ENCODE results near the gene RNF144B.

The RNF144B gene

GRCh38 chr6:18412644-18413043, 25.5 kb downstream of the RNF144B start:
- no peaks in the 10 kb centered on the region for H3K4me1 ChIP-seq (ENCODE audit: insufficient read depth, low read length)
- no peaks in the 10 kb centered on the region for H3K36me3 ChIP-seq (ENCODE audit: insufficient read depth, low read depth, low read length)
- no peaks in the 10 kb centered on the region for H3K9me3 ChIP-seq (ENCODE audit: insufficient read depth, low read depth, low read length)
- no peaks in the 10 kb centered on the region for H3K27me3 ChIP-seq (ENCODE audit: insufficient read depth, low read length)
- no peak overlapping the region for H3K4me3 ChIP-seq (ENCODE audit: low read length)
- H3K27ac ChIP-seq (ENCODE audit: low read length): no peak overlapping the region
- H3K9ac ChIP-seq (ENCODE audit: low read depth, low read length): no peak overlapping the region

GRCh38 chr6:18413381-18413780, 26.2 kb downstream of the RNF144B start:
- no peaks in the 10 kb centered on the region for H3K9me3 ChIP-seq (ENCODE audit: insufficient read depth, low read depth, low read length)
- no peak overlapping the region for H3K27ac ChIP-seq (ENCODE audit: low read length)
- H3K4me3 ChIP-seq (ENCODE audit: low read length): no peak overlapping the region
- no peaks in the 10 kb centered on the region for H3K4me1 ChIP-seq (ENCODE audit: insufficient read depth, low read length)
- no peaks in the 10 kb centered on the region for H3K27me3 ChIP-seq (ENCODE audit: insufficient read depth, low read length)
- H3K9ac ChIP-seq (ENCODE audit: low read depth, low read length): no peak overlapping the region
- no peaks in the 10 kb centered on the region for H3K36me3 ChIP-seq (ENCODE audit: insufficient read depth, low read depth, low read length)

GRCh38 chr6:18414116-18414515, 27.0 kb downstream of the RNF144B start:
- Histone ChIP-seq H3K36me3 (ENCODE audit: insufficient read depth, low read depth, low read length) (no peaks in the 10 kb centered on the region), H3K9ac (ENCODE audit: low read depth, low read length) (no peak overlapping the region), H3K27ac (ENCODE audit: low read length) (no peak overlapping the region), H3K27me3 (ENCODE audit: insufficient read depth, low read length) (no peaks in the 10 kb centered on the region), H3K4me1 (ENCODE audit: insufficient read depth, low read length) (no peaks in the 10 kb centered on the region), H3K4me3 (ENCODE audit: low read length) (no peak overlapping the region), H3K9me3 (ENCODE audit: insufficient read depth, low read depth, low read length) (no peaks in the 10 kb centered on the region)

- H3K36me3 ChIP-seq (ENCODE audit: insufficient read depth, low read depth, low read length): no peaks in the 10 kb centered on the region
- H3K4me1 ChIP-seq (ENCODE audit: insufficient read depth, low read length): no peaks in the 10 kb centered on the region
Measured at GRCh38 chr6:18415207-18415606, 28.1 kb downstream of the RNF144B start.

GRCh38 chr6:18415671-18416340, 28.7 kb downstream of the RNF144B start:
- Histone ChIP-seq H3K36me3 (ENCODE audit: insufficient read depth, low read depth, low read length) (no peaks in the 10 kb centered on the region), H3K4me3 (ENCODE audit: low read length) (no peak overlapping the region), H3K9me3 (ENCODE audit: insufficient read depth, low read depth, low read length) (no peaks in the 10 kb centered on the region)

More at GRCh38 chr6:18415207-18415606, 28.1 kb downstream of the RNF144B start:
- H3K4me3 ChIP-seq (ENCODE audit: low read length): no peak overlapping the region
- no peaks in the 10 kb centered on the region for H3K9me3 ChIP-seq (ENCODE audit: insufficient read depth, low read depth, low read length)
- no peak overlapping the region for H3K9ac ChIP-seq (ENCODE audit: low read depth, low read length)
- no peaks in the 10 kb centered on the region for H3K27me3 ChIP-seq (ENCODE audit: insufficient read depth, low read length)
- no peak overlapping the region for H3K27ac ChIP-seq (ENCODE audit: low read length)

GRCh38 chr6:18416341-18416679, 29.2 kb downstream of the RNF144B start:
- Histone ChIP-seq H3K4me1 (ENCODE audit: insufficient read depth, low read length) (no peaks in the 10 kb centered on the region), H3K36me3 (ENCODE audit: insufficient read depth, low read depth, low read length) (no peaks in the 10 kb centered on the region)

More at GRCh38 chr6:18415671-18416340, 28.7 kb downstream of the RNF144B start:
- H3K27ac ChIP-seq (ENCODE audit: low read length): no peak overlapping the region
- no peak overlapping the region for H3K9ac ChIP-seq (ENCODE audit: low read depth, low read length)
- H3K27me3 ChIP-seq (ENCODE audit: insufficient read depth, low read length): no peaks in the 10 kb centered on the region
- no peaks in the 10 kb centered on the region for H3K4me1 ChIP-seq (ENCODE audit: insufficient read depth, low read length)

GRCh38 chr6:18420328-18420727, 33.2 kb downstream of the RNF144B start:
- no peaks in the 10 kb centered on the region for H3K36me3 ChIP-seq (ENCODE audit: insufficient read depth, low read depth, low read length)

More at GRCh38 chr6:18416341-18416679, 29.2 kb downstream of the RNF144B start:
- H3K4me3 ChIP-seq (ENCODE audit: low read length): no peak overlapping the region
- no peak overlapping the region for H3K9ac ChIP-seq (ENCODE audit: low read depth, low read length)
- no peaks in the 10 kb centered on the region for H3K27me3 ChIP-seq (ENCODE audit: insufficient read depth, low read length)
- H3K9me3 ChIP-seq (ENCODE audit: insufficient read depth, low read depth, low read length): no peaks in the 10 kb centered on the region
- H3K27ac ChIP-seq (ENCODE audit: low read length): no peak overlapping the region

GRCh38 chr6:18422136-18422535, 35.0 kb downstream of the RNF144B start:
- H3K36me3 ChIP-seq (ENCODE audit: insufficient read depth, low read depth, low read length): no peaks in the 10 kb centered on the region

More at GRCh38 chr6:18420328-18420727, 33.2 kb downstream of the RNF144B start:
- H3K27ac ChIP-seq (ENCODE audit: low read length): no peak overlapping the region
- peaks cover 4% of the 10 kb centered on the region; the same call in 1 of the 2 replicates for H3K4me1 ChIP-seq (ENCODE audit: insufficient read depth, low read length)
- no peak overlapping the region for H3K9ac ChIP-seq (ENCODE audit: low read depth, low read length)
- H3K4me3 ChIP-seq (ENCODE audit: low read length): no peak overlapping the region
- no peaks in the 10 kb centered on the region for H3K9me3 ChIP-seq (ENCODE audit: insufficient read depth, low read depth, low read length)
- no peaks in the 10 kb centered on the region for H3K27me3 ChIP-seq (ENCODE audit: insufficient read depth, low read length)

GRCh38 chr6:18423426-18423825, 36.3 kb downstream of the RNF144B start:
- Histone ChIP-seq H3K9ac (ENCODE audit: low read depth, low read length) (no peak overlapping the region), H3K4me3 (ENCODE audit: low read length) (no peak overlapping the region), H3K4me1 (ENCODE audit: insufficient read depth, low read length) (peaks cover 4% of the 10 kb centered on the region; the same call in 1 of the 2 replicates), H3K9me3 (ENCODE audit: insufficient read depth, low read depth, low read length) (no peaks in the 10 kb centered on the region), H3K36me3 (ENCODE audit: insufficient read depth, low read depth, low read length) (no peaks in the 10 kb centered on the region), H3K27me3 (ENCODE audit: insufficient read depth, low read length) (no peaks in the 10 kb centered on the region), H3K27ac (ENCODE audit: low read length) (no peak overlapping the region)

More at GRCh38 chr6:18422136-18422535, 35.0 kb downstream of the RNF144B start:
- no peak overlapping the region for H3K27ac ChIP-seq (ENCODE audit: low read length)
- no peak overlapping the region for H3K9ac ChIP-seq (ENCODE audit: low read depth, low read length)
- H3K4me1 ChIP-seq (ENCODE audit: insufficient read depth, low read length): peaks cover 4% of the 10 kb centered on the region; the same call in 1 of the 2 replicates
- H3K4me3 ChIP-seq (ENCODE audit: low read length): no peak overlapping the region
- H3K9me3 ChIP-seq (ENCODE audit: insufficient read depth, low read depth, low read length): no peaks in the 10 kb centered on the region
- H3K27me3 ChIP-seq (ENCODE audit: insufficient read depth, low read length): no peaks in the 10 kb centered on the region

- H3K36me3 ChIP-seq (ENCODE audit: insufficient read depth, low read depth, low read length): no peaks in the 10 kb centered on the region
- H3K27me3 ChIP-seq (ENCODE audit: insufficient read depth, low read length): no peaks in the 10 kb centered on the region
- H3K9me3 ChIP-seq (ENCODE audit: insufficient read depth, low read depth, low read length): no peaks in the 10 kb centered on the region
- no peak overlapping the region for H3K27ac ChIP-seq (ENCODE audit: low read length)
- H3K4me1 ChIP-seq (ENCODE audit: insufficient read depth, low read length): peaks cover 4% of the 10 kb centered on the region; the same call in 1 of the 2 replicates
- no peak overlapping the region for H3K9ac ChIP-seq (ENCODE audit: low read depth, low read length)
- H3K4me3 ChIP-seq (ENCODE audit: low read length): no peak overlapping the region
Measured at GRCh38 chr6:18424201-18424600, 37.1 kb downstream of the RNF144B start.

- Histone ChIP-seq H3K27me3 (ENCODE audit: insufficient read depth, low read length) (no peaks in the 10 kb centered on the region), H3K9me3 (ENCODE audit: insufficient read depth, low read depth, low read length) (no peaks in the 10 kb centered on the region), H3K27ac (ENCODE audit: low read length) (no peak overlapping the region), H3K36me3 (ENCODE audit: insufficient read depth, low read depth, low read length) (no peaks in the 10 kb centered on the region), H3K9ac (ENCODE audit: low read depth, low read length) (no peak overlapping the region), H3K4me3 (ENCODE audit: low read length) (no peak overlapping the region), H3K4me1 (ENCODE audit: insufficient read depth, low read length) (peaks cover 4% of the 10 kb centered on the region; the same call in 1 of the 2 replicates)
Measured at GRCh38 chr6:18425218-18425617, 38.1 kb downstream of the RNF144B start.

- no peaks in the 10 kb centered on the region for H3K9me3 ChIP-seq (ENCODE audit: insufficient read depth, low read depth, low read length)
- H3K27ac ChIP-seq (ENCODE audit: low read length): no peak overlapping the region
- peaks cover 4% of the 10 kb centered on the region; the same call in 1 of the 2 replicates for H3K4me1 ChIP-seq (ENCODE audit: insufficient read depth, low read length)
- no peak overlapping the region for H3K9ac ChIP-seq (ENCODE audit: low read depth, low read length)
- no peaks in the 10 kb centered on the region for H3K27me3 ChIP-seq (ENCODE audit: insufficient read depth, low read length)
- H3K36me3 ChIP-seq (ENCODE audit: insufficient read depth, low read depth, low read length): no peaks in the 10 kb centered on the region
- no peak overlapping the region for H3K4me3 ChIP-seq (ENCODE audit: low read length)
Measured at GRCh38 chr6:18427296-18427695, 40.1 kb downstream of the RNF144B start.

Data from iPS-20b (cell line).